HUDEP-2 (cell line): ENCODE results near the gene ASCL5.

Experiments used
- DNase-seq, 76 experiments: peaks; one replicate each; lab custom pipeline; 2025; ENCODE audit not compliant: unreplicated experiment in 76 of 76; lab: John Stamatoyannopoulos, UW

Gene ASCL5

DNA sequence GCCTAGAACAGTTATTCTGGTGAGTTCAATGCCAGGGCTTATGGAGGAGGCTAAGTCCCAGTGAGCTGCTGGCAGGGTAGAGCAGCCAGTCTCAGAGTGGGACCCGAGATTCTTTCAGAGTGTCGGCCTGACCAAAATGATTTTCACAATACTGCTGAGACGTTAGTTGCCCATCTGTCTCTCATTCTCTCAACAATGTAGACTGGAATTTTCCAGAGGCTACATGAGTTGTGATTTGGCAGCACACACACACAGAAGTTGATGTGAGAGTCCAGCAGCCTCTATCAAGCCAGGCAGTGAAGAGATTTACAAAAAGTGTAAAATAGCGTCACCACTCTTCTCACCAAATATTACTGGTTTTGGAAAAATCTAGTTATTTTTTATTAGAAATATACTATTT, 36.4 kb downstream of the ASCL5 start:
- DNase-seq: no peak

DNA sequence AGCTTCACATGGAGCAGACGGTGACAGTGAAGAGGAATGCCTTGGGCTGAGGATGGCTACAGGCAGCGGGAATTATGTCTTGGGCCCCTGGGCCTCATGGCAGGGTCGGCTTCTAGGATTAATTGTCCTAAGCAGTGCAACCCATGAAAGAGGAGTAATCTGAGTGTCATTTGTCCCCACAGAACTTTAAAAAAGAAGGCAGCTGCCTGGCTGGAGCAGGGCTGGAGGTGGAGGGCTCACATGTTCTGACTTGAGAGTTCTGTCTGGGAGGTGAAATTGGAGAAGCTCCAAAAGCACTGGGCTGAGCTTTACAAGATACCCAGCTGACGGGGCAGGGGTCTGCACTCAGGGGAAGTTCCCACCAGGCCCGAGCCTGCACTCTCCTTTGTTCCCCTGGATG, 37.4 kb downstream of the ASCL5 start:
- DNase-seq: no peak

DNA sequence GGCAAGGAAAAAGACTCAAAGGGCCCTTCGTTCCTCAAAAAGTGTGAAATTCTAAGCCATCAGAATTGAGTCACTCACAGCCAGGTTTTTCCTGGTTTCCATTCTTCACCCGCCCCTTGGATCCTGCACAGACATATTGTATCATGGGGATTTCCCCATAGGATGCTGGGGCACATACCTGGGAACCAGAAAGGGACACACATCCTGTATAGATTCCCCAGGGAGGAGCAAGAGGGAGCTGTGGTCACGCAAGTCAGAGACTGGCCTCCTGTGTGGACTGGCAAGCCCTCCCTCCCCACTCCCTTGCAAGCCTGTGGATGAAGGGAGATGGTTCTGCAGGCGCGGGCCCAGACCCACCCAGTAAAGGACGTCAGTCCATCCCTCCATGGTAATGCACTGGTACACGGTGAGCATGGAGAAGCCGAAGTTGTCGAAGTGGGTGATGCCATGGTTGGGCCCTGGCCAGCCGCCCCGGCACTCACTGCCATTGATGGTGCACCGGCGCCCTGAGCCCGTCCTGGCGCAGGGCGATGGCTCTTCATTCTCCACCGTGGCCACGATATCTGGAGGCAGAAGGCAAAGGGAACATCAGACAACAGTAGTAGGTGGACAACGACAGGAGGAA, 38.0 kb downstream of the ASCL5 start:
- no peak for DNase-seq

DNA sequence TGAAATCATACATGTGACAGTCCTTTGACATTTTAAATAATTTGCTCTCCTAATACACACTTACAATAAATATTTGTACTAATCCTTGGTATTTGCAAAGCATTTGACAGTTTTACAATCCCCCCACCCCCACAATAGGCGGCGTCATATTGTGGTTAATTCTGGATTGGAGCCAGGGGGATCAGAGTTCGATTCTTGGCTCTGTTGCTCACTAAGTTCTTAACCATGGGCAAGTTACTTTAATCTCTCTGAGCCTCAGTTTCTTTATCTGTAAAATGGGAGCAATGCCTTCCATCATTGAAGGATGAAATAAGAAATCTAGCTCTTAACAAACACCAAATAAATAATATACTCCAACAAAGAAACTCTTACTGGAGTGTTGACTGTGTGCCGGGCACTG, 38.6 kb downstream of the ASCL5 start:
- no peak for DNase-seq

DNA sequence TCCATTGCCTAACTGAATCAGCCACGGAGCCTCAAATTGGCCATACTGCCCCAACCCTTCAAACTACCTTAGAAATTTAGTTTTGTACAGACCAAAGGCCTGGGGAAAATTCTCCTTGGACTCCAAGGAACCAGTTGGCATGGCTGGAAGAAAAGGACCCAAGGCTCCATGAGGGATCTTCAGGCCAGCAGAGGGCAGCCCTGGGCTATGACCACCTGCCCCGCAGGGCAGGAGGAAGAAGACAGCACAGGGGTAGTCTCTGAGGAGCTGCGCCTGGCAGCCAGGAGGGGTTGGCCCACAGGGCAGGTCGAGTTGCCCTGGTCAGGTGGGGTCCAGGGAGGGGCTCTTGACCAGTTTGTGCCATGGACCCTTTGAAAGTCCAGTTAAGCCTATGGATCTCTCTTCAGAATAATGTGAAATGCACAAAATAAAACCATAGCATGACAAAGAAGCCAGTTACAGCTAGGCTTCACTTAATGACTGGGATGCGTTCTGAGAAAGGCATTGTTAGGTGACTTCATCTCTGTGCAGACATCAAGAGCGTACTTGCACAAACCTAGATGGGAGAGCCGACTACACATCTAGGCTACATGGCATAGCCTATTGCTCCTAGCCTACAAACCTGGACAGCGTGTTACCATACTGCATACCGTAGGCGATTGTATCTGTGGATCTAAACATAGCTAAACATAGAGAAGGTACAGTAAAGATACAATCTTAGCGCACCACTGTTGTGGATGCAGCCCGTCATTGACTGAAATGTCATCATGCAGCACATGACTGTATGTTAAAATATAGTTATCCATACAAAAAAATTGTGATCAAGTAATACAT, 40.9 kb downstream of the ASCL5 start:
- DNase-seq: peak in 49 of 76 experiments; percentile 3 to 63 (median 22)

DNA sequence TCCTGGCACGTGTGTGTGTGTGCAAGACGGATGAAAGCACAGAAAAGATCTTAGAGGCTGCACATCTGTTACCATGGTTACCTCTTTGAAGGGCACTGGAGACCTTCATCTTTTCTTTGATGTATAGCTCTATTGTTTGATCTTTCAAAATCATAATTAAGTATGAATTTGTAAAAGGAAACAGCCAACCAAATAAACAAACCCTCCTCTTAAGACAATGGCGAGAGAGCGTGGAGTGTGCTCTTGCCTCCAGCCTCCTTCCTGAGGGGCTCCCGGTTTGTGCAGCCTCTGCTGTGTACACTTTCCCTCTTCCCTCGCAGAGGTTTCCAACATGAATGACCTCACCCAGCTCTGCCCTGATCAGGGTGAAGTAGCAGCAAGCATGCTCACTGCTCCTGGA, 42.7 kb downstream of the ASCL5 start:
- no peak for DNase-seq

DNA sequence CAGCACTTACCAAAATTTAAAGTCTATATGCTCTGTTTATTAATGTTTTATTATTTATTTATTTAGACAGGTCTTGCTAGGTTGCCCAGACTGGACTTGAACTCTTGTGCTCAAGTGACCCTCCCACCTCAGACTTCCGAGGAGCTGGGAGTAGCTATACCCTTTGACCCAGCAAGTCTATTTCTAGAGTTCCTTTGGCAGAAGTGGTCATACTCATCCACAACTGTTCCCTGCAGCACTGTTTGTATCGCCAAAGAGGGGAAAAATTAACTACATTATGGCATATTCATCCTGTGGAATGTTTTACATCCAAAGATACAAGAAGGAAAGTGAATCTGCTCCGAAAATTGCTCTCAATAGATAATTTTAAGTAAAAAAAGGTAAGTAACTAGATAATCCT, 43.2 kb downstream of the ASCL5 start:
- DNase-seq: no peak

DNA sequence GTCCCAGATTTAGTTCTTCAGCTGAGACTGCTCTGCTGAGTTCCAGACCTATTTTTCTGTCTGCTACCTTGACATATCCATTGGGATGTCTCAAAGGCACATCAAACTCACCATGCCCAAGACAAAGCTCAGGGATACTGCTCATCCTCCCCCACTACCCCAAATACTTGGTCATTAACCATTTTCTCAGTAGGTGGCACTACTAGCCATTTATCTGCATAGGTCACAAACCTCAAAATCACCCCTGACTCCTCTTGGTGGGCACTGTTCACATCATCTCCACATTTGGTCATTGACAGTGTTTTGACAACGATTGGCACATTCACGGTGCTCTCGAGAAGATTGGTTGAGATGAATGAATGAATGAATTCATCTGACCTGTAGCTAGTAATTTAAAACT, 46.8 kb downstream of the ASCL5 start:
- no peak for DNase-seq

DNA sequence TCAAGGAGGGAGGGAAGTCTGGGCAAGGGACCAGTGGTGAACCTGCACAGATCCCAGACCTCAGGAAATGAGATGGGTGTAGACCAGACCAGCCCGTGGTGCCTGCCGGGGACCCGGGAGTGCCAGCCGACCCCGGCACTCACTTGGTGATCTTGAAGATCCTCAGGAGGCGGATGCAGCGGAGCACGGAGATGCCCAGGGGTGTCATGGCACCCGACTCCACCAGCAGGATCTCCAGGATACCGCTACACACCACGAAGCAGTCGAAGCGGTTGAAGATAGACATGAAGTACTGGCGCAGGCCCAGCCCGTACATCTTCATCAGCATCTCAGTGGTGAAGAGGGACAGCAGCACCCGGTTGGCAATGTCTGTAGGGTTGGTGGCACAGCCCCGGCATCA, 49.2 kb downstream of the ASCL5 start:
- no peak for DNase-seq

DNA sequence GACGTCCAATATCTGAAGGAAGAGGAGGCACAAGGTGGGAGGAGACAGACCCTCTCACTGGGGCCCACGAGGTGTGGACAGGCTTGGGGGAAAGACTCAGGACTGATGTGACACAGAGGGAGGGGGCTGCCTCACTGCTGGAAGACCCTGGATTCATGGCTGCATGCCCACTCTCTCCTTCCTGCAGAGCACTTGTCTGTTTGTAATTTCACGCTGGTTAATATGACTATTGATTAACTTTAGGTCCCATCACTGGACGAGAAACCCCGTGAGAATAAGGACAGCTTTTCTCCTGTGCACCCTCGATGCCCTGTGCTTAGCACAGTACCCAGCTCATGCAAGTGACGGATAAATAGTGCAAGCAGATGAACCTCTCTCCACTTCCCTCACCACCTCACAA, 49.9 kb downstream of the ASCL5 start:
- DNase-seq: no peak

DNA sequence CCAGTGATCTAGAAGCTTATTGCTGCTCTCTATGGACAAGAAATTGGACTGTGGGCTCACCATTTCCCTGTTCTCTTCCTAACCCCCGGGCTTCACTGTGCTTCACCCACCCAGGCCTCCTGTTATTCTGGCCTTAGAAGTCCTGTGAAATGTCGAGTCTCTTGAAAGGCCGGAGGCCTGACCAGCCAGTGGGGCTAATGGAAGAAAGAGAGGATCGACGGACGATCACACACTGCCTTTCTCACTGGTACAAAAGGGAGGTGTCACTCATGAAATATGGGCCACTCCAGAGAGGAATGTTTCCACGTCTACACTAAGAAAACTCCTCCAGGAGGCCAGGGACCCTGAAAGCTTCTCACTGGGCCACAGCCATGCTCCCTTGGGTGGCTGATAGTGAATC, 50.9 kb downstream of the ASCL5 start:
- no peak for DNase-seq

DNA sequence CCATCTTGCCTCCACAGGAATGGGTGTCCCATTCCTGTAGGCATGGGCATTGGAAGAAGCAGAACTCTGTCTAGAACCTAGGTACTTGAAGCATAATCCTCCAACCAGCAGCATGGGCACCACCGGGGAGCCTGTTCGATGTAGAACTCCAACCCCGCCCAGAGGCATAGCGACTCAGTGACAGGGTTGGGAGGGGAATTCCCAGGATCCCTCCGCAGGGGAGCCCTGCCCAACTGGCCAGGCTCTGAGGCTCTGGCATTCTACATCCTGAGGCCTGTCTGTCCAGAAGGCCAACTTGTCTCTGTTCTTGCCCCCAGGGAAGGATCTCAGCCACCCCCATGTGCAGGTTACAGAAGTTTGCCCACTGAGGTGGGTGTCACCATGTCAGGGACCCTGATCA, 53.0 kb downstream of the ASCL5 start:
- no peak for DNase-seq

DNA sequence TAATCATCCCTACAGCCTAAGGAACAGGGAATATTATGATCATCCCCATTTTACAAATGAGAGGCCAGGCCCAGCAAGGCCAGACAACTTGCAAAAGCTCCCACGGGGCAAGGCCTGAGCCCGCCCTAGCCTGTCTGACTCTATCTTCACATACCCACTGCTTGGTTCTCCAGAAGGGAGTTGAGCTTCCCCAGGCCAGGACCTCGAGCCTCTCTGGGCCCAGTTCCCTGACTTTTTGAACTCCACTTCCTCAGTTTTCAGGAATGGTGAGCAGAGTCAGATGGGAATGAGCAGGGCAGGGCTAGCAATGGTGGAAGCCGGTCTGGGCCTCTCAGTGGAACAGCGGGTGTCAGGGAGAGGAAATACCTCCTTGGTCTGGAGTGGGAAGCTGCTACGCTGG, 54.1 kb downstream of the ASCL5 start:
- DNase-seq: no peak

DNA sequence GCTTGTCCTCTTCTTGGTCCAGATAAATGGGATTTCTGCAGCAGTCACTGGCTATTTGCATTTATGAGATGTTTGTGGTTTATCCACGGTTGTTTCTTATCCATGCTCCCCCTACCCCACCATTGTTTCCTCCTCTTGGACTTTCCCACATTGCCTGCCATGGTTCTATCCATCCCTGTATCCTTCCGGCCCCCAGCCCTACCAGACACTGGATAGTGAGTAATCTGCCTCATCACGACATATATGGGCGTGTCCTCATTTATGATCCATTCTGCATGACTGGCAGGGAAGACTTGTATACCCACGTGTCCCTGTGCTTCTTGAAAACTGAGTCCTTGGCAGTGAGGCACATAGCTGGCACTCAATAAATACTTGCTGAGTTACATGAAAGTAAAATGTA, 54.8 kb downstream of the ASCL5 start:
- no peak for DNase-seq

DNA sequence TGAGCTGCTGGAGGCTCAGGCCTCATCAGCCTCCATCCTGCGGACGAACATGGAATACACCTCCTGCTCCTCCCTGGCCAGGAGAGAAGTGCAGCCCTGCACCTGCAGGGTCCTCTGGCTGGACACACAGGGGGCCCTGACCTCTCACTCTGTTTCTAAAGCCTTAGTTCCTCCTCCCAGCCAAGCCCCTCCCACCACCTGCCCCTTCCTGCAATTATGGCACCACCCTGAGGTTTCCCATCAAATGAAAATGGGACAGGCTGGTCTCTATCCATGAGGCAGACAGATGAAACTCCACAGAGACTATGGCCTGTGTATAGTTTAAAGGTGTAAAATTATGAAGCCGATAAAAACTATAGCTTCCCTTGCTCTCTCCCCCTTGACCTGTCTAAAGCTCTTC, 57.3 kb downstream of the ASCL5 start:
- DNase-seq: no peak

DNA sequence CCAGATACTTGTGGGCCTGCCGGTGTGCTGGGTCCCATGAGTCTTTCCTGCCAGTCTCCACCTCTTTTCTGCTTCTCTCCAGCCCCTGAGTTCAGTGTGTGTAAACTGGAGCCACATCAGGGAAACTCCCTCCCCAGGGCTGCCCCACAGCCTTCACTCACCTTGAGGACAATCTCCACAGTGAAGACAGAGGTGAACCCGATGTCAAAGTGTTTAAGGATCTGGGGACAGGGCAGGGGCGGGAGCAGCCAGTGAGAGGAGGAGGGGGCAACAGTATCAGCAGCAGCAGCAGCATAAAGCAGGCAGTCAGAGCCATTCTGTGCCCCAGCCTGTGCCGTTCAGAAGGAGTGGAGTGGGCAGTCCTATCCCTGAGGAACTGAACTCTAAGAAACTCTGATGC, 58.0 kb downstream of the ASCL5 start:
- DNase-seq: no peak

DNA sequence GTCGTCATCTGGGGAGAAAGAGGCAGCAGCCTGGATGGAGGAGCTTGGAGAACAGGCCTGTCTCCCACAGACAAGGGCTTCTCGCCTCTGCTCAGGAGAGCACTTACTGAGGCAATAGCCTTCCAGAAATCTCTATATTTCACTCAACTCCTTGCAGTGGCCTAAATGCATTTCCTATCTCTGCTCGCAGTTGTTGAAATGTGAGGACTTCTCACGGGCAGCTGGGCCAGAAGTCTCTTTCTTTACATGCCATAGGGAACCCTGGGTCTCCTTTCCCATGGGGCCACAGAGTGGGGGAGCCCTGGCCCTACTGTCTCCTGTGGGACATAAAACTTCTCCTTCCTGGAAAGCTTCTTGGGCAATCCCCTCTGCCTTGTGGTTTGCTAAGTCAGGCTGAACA, 60.0 kb downstream of the ASCL5 start:
- DNase-seq: no peak

DNA sequence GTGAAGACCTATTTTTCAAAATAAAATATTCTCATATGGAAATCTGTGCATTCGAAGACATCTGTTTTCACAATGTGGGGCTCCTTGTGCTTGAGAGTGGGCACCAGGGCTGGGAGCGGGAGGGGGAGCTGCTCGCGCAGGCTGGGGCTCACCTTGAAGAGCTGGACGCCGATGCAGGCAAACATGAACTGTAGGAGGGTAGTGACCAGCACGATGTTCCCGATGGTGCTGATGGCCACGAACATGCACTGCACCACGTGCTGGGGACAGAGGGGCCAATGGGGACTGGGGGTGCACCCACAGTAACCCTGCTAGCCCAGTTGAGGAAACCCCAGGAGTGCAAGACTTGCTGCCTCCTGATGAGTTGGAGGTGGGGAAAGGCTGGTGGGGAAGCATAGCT, 61.3 kb downstream of the ASCL5 start:
- no peak for DNase-seq

DNA sequence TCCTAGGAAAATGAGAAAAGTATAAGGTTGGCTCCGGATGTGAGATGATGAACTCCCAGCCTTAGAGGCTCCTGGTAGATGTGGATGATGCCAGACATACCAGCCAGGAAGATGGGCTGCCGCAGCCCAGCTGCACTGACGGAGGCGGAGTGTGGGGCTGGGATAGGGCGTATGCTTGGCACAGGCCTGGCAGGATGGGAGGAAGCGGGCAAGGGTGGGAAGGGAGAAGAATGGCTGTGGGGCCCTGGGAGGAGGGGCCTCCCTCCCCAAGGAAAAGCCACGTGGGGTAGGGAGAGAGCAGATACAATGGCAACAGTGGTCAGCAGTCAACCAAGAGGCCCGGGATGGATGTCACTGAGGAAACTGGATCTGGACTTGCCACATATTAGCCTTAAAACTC, 62.2 kb downstream of the ASCL5 start:
- no peak for DNase-seq
